ENCODE measurements around the gene PODNL1. TPM values are rescaled to one million over a fixed set of nuclear protein-coding genes. Genes with fewer than 3 reads are reported as not detected.
"Not testable (repeated sequence)": the region's sequence is repeated elsewhere in the genome, so short reads cannot be mapped to it uniquely, and the experiment has no call there.

Gene PODNL1
- polyA plus RNA-seq, 2 donors = 3.9 to 5.3 TPM

DNA sequence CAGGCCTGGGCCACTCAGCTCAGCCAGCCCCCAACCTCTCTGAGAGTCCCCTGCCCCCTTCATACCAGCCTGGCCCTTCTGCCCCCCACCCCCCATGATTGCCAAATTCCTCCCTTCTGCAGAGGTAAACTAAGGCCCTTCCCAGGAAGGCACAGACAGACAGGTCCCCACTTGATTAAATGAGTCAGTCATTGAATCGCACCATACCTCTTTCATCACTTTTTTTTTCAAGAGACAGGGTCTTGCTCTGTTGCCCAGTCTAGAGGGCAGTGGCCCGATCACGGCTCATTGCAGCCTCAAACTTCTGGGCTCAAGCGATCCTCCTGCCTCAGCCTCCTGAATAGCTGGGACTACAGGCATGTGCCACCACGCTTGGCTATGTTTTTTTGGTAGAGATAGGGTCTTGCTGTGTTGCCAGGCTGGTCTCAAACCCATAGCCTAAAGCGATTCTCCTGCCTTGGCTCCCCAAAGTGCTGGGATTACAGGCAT is 6.0 kb downstream of the PODNL1 start:
- H3K4me3 ChIP-seq (ENCODE audit: low read depth in 1 of 2, low read length in 2 of 2) = no peak overlapping the region
- H3K36me3 ChIP-seq (ENCODE audit: control insufficient read depth in 2 of 2, insufficient read depth in 2 of 2, low read length in 1 of 2) = peaks cover 5 to 23% of the 10 kb centered on the region in 2 donors
- no peak overlapping the region for H3K27ac ChIP-seq (ENCODE audit: low read depth in 2 of 2, low read length in 1 of 2)
- H3K27me3 ChIP-seq (ENCODE audit: control insufficient read depth in 1 of 2, insufficient read depth in 2 of 2, low read length in 2 of 2) = no peaks in the 10 kb centered on the region
- peaks cover 0 to 5% of the 10 kb centered on the region in 2 donors for H3K9me3 ChIP-seq (ENCODE audit: control insufficient read depth in 2 of 2, insufficient read depth in 1 of 2, low read depth in 1 of 2, low read length in 1 of 2)
- 82 to 88% methylated on average over 6 of the region's 6 CpGs for WGBS, 2 donors
- H3K4me1 ChIP-seq (ENCODE audit: control insufficient read depth in 2 of 2, insufficient read depth in 2 of 2, low read length in 1 of 2) = peaks cover 0 to 4% of the 10 kb centered on the region in 2 donors

DNA sequence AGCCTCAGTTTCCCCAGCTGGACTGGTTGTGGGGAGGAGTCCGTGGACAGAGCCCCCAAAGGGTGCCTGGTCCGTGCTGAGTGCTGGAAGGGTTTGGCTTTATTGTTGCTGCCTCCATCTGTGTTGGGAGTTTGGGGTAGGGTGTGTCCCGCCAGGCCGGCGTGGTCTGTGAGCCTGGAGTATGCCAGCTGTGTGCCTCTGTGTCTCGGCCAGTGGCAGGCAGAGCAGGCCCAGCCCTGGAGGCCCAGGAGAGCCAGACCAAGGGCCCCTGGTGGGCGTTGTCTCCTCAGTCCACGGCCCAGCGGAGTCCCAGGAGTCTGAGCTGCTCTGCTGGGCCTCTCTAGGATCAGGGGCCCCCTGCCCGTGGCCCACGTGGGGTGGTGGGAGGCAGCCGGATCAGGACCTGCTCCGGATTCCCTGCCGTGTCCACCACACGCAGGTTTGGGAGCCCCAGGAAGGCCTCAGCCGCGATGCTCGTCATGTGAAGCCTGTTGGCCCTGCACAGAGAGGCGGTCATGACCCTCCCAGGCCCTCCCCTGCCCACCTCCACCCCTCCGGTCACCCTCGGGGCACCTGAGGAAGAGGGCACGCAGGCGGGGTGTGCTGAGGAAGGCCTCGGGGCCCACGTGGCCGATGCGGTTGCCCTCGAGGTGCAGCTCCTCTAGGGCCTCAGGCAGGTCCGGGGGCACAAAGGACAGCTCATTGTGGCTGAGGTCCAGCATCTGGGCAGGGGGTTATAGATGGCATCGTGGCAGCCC is 6.6 kb downstream of the PODNL1 start:
- Histone ChIP-seq H3K9me3 (ENCODE audit: control insufficient read depth in 2 of 2, insufficient read depth in 1 of 2, low read depth in 1 of 2, low read length in 1 of 2) (peaks cover 0 to 5% of the 10 kb centered on the region in 2 donors), H3K36me3 (ENCODE audit: control insufficient read depth in 2 of 2, insufficient read depth in 2 of 2, low read length in 1 of 2) (peaks cover 6 to 29% of the 10 kb centered on the region in 2 donors), H3K27ac (ENCODE audit: low read depth in 2 of 2, low read length in 1 of 2) (no peak overlapping the region), H3K4me3 (ENCODE audit: low read depth in 1 of 2, low read length in 2 of 2) (no peak overlapping the region), H3K4me1 (ENCODE audit: control insufficient read depth in 2 of 2, insufficient read depth in 2 of 2, low read length in 1 of 2) (peaks cover 0 to 4% of the 10 kb centered on the region in 2 donors), H3K27me3 (ENCODE audit: control insufficient read depth in 1 of 2, insufficient read depth in 2 of 2, low read length in 2 of 2) (no peaks in the 10 kb centered on the region)
- 79 to 83% methylated on average over 29 to 30 of the region's 30 CpGs for WGBS, 2 donors

DNA sequence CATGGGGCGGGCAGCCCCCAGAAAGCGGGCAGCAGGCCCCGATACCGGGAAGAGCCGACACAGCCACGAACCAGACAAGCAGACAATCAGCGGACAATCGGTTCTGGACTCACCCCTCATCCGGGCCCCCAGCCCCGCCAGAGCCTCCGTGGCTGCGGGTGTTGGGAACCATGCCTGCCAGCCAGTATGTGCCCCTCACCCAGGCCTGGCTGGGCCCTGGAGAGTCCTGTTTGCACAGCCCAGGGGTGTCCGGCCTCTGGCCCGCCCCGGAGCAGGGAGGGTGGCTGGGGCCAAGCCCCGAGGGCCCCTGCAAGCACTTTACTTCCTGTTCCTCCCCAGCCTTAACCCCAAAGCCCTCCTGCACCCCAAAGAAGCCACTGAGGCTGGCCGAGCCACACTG is 7.8 kb downstream of the PODNL1 start:
- WGBS, 2 donors = 85 to 86% methylated on average over 14 to 17 of the region's 17 CpGs
- Histone ChIP-seq H3K36me3 (ENCODE audit: control insufficient read depth in 2 of 2, insufficient read depth in 2 of 2, low read length in 1 of 2) (peaks cover 10 to 34% of the 10 kb centered on the region in 2 donors), H3K4me1 (ENCODE audit: control insufficient read depth in 2 of 2, insufficient read depth in 2 of 2, low read length in 1 of 2) (peaks cover 0 to 4% of the 10 kb centered on the region in 2 donors), H3K4me3 (ENCODE audit: low read depth in 1 of 2, low read length in 2 of 2) (no peak overlapping the region), H3K27ac (ENCODE audit: low read depth in 2 of 2, low read length in 1 of 2) (no peak overlapping the region), H3K9me3 (ENCODE audit: control insufficient read depth in 2 of 2, insufficient read depth in 1 of 2, low read depth in 1 of 2, low read length in 1 of 2) (peaks cover 0 to 5% of the 10 kb centered on the region in 2 donors), H3K27me3 (ENCODE audit: control insufficient read depth in 1 of 2, insufficient read depth in 2 of 2, low read length in 2 of 2) (no peaks in the 10 kb centered on the region)

DNA sequence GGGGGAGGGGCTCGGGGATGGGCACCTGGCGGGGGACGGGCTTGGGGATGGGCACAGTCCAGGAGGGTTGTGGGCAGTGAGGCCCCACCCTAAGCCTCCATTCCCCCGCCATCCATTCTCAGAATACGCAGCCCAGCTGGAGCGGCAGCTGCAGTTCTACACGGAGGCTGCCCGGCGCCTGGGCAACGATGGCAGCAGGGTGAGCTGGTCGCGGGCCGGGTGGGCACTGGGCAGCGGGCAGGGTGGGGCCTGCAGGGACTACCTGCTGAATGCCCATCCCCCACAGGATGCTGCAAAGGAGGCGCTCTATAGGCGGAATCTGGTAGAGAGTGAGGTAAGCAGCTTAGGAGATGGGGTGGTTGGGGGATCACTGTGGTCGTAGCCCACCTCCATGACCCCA is 8.3 kb downstream of the PODNL1 start:
- Histone ChIP-seq H3K36me3 (ENCODE audit: control insufficient read depth in 2 of 2, insufficient read depth in 2 of 2, low read length in 1 of 2) (peaks cover 12 to 34% of the 10 kb centered on the region in 2 donors), H3K4me3 (ENCODE audit: low read depth in 1 of 2, low read length in 2 of 2) (no peak overlapping the region), H3K4me1 (ENCODE audit: control insufficient read depth in 2 of 2, insufficient read depth in 2 of 2, low read length in 1 of 2) (peaks cover 0 to 4% of the 10 kb centered on the region in 2 donors), H3K9me3 (ENCODE audit: control insufficient read depth in 2 of 2, insufficient read depth in 1 of 2, low read depth in 1 of 2, low read length in 1 of 2) (peaks cover 0 to 5% of the 10 kb centered on the region in 2 donors), H3K27me3 (ENCODE audit: control insufficient read depth in 1 of 2, insufficient read depth in 2 of 2, low read length in 2 of 2) (no peaks in the 10 kb centered on the region), H3K27ac (ENCODE audit: low read depth in 2 of 2, low read length in 1 of 2) (no peak overlapping the region)
- 86 to 87% methylated on average over 11 to 17 of the region's 17 CpGs for WGBS, 2 donors

DNA sequence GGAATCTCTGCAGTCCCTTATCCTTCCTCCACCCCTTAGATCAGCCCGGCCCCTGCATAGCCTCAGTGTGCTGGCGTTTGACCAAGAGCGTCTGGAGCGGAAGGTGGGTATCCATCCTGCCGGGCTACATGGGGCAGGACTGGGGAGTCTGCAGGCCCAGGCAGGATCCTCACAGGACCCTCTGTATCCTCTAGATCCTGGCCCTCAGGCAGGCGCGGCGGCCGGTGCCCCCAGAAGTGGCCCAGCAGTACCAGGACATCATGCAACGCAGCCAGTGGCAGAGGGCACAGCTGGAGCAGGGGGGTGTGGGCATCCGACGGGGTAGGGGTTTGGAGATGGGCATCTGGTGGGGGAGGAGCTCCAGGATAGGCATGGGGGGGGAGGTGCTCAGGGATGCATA is 8.9 kb downstream of the PODNL1 start:
- WGBS, 2 donors = 82 to 83% methylated on average over 12 of the region's 12 CpGs
- Histone ChIP-seq H3K27me3 (ENCODE audit: control insufficient read depth in 1 of 2, insufficient read depth in 2 of 2, low read length in 2 of 2) (no peaks in the 10 kb centered on the region), H3K9me3 (ENCODE audit: control insufficient read depth in 2 of 2, insufficient read depth in 1 of 2, low read depth in 1 of 2, low read length in 1 of 2) (no peaks in the 10 kb centered on the region), H3K4me1 (ENCODE audit: control insufficient read depth in 2 of 2, insufficient read depth in 2 of 2, low read length in 1 of 2) (peaks cover 0 to 3% of the 10 kb centered on the region in 2 donors), H3K4me3 (ENCODE audit: low read depth in 1 of 2, low read length in 2 of 2) (no peak overlapping the region), H3K27ac (ENCODE audit: low read depth in 2 of 2, low read length in 1 of 2) (no peak overlapping the region), H3K36me3 (ENCODE audit: control insufficient read depth in 2 of 2, insufficient read depth in 2 of 2, low read length in 1 of 2) (peaks cover 14 to 34% of the 10 kb centered on the region in 2 donors)

- WGBS, 2 donors = 78 to 81% methylated on average over 8 of the region's 8 CpGs
- Histone ChIP-seq H3K4me1 (ENCODE audit: control insufficient read depth in 2 of 2, insufficient read depth in 2 of 2, low read length in 1 of 2) (no peaks in the 10 kb centered on the region), H3K4me3 (ENCODE audit: low read depth in 1 of 2, low read length in 2 of 2) (no peak overlapping the region), H3K36me3 (ENCODE audit: control insufficient read depth in 2 of 2, insufficient read depth in 2 of 2, low read length in 1 of 2) (peaks cover 14 to 53% of the 10 kb centered on the region in 2 donors), H3K9me3 (ENCODE audit: control insufficient read depth in 2 of 2, insufficient read depth in 1 of 2, low read depth in 1 of 2, low read length in 1 of 2) (no peaks in the 10 kb centered on the region), H3K27ac (ENCODE audit: low read depth in 2 of 2, low read length in 1 of 2) (no peak overlapping the region), H3K27me3 (ENCODE audit: control insufficient read depth in 1 of 2, insufficient read depth in 2 of 2, low read length in 2 of 2) (no peaks in the 10 kb centered on the region)
These were observed 11.5 kb downstream of the PODNL1 start for GRCh38 chr19:13926715-13927114.

DNA sequence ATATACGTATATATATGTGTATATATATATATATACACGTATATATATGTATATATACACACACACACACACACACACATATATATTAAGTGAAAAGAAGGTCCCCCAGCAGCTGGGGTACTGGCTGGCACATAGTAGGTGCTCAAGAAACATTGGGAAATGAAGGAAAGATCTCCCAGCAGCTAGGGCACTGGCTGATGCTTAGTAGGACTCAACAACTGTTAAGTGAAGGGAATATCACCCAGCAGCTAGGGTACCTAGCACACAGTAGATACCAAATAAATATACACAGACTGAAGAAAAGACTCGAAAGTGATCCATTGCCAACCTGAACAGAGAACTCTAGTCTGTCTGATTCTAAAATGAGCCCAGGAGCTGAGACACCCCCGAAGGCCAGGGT is 12.2 kb downstream of the PODNL1 start:
- peaks cover 15 to 55% of the 10 kb centered on the region in 2 donors for H3K36me3 ChIP-seq (ENCODE audit: control insufficient read depth in 2 of 2, insufficient read depth in 2 of 2, low read length in 1 of 2)
- no peaks in the 10 kb centered on the region for H3K4me1 ChIP-seq (ENCODE audit: control insufficient read depth in 2 of 2, insufficient read depth in 2 of 2, low read length in 1 of 2)
- H3K4me3 ChIP-seq (ENCODE audit: low read depth in 1 of 2, low read length in 2 of 2) = no peak overlapping the region
- WGBS, 2 donors = 86 to 94% methylated on average over 4 of the region's 4 CpGs
- peaks cover 0 to 1% of the 10 kb centered on the region in 2 donors for H3K9me3 ChIP-seq (ENCODE audit: control insufficient read depth in 2 of 2, insufficient read depth in 1 of 2, low read depth in 1 of 2, low read length in 1 of 2)
- no peak overlapping the region for H3K27ac ChIP-seq (ENCODE audit: low read depth in 2 of 2, low read length in 1 of 2)
- no peaks in the 10 kb centered on the region for H3K27me3 ChIP-seq (ENCODE audit: control insufficient read depth in 1 of 2, insufficient read depth in 2 of 2, low read length in 2 of 2)

DNA sequence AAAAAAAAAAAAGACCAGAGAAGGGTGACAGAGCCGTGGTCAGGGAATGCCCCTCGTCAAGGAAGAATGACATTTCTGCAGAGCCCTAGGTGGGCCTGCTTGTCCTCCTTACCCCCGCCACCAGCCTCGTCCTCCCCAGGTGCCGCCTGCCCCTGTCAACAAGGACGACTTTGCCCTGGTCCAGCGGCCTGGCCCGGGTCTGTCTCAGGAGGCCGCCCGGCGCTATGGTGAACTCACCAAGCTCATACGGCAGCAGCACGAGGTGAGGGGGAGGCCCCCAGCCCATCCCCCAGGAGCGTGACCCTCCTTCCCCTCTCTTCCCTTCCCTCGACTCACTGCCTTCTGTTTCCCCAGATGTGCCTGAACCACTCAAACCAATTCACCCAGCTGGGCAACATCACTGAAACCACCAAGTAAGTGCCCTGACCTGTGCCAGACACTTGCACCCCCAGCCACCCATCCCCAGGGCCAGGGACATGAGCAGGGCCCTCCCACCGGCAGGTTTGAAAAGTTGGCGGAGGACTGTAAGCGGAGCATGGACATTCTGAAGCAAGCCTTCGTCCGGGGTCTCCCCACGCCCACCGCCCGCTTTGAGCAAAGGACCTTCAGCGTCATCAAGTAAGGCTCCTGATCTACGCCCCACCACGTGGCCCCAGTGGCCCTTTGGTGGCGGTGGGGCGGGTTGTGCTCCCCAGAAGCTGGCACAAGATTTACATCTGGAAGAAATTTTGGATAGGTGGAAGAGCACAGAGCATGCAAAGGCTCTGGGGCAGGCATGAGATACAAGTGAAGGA is 14.8 kb downstream of the PODNL1 start:
- Histone ChIP-seq H3K9me3 (ENCODE audit: control insufficient read depth in 2 of 2, insufficient read depth in 1 of 2, low read depth in 1 of 2, low read length in 1 of 2) (peaks cover 0 to 6% of the 10 kb centered on the region in 2 donors), H3K4me3 (ENCODE audit: low read depth in 1 of 2, low read length in 2 of 2) (no peak overlapping the region), H3K36me3 (ENCODE audit: control insufficient read depth in 2 of 2, insufficient read depth in 2 of 2, low read length in 1 of 2) (peaks cover 21 to 61% of the 10 kb centered on the region in 2 donors), H3K4me1 (ENCODE audit: control insufficient read depth in 2 of 2, insufficient read depth in 2 of 2, low read length in 1 of 2) (no peaks in the 10 kb centered on the region), H3K27me3 (ENCODE audit: control insufficient read depth in 1 of 2, insufficient read depth in 2 of 2, low read length in 2 of 2) (no peaks in the 10 kb centered on the region), H3K27ac (ENCODE audit: low read depth in 2 of 2, low read length in 1 of 2) (no peak overlapping the region)
- WGBS, 2 donors = 94 to 97% methylated on average over 26 to 28 of the region's 28 CpGs

- not testable (repeated sequence) for H3K27ac ChIP-seq (ENCODE audit: low read depth in 2 of 2, low read length in 1 of 2); H3K9me3 ChIP-seq (ENCODE audit: control insufficient read depth in 2 of 2, insufficient read depth in 1 of 2, low read depth in 1 of 2, low read length in 1 of 2); H3K27me3 ChIP-seq (ENCODE audit: control insufficient read depth in 1 of 2, insufficient read depth in 2 of 2, low read length in 2 of 2); H3K4me1 ChIP-seq (ENCODE audit: control insufficient read depth in 2 of 2, insufficient read depth in 2 of 2, low read length in 1 of 2); H3K4me3 ChIP-seq (ENCODE audit: low read depth in 1 of 2, low read length in 2 of 2)
- H3K36me3 ChIP-seq (ENCODE audit: control insufficient read depth in 2 of 2, insufficient read depth in 2 of 2, low read length in 1 of 2) = peaks cover 21 to 58% of the 10 kb centered on the region in 2 donors
- WGBS, 2 donors = 94 to 99% methylated on average over 6 of the region's 6 CpGs
These were observed 16.1 kb downstream of the PODNL1 start for GRCh38 chr19:13922118-13922517.

Measured in esophagus (tissue), 2 donors.